Renal cortex interstitium (tissue), 11 donors: ENCODE data around the gene SLAMF9. TPM values are rescaled to one million over a fixed set of nuclear protein-coding genes. Genes with fewer than 3 reads are reported as not detected.

Source experiments
- DNase-seq, 11 donors: peaks; one replicate each; pipeline ENCODE4 v3.0.0-alpha.2; 2013; ENCODE audit warnings: low read depth in 9 of 11, low spot score in 4 of 11; ENCODE audit errors: extremely low read depth in 1 of 11
- polyA plus RNA-seq, 3 donors: library from polyadenylated mRNA; unstranded; fragments of 120-200 nt; gene quantifications; one replicate each; pipeline ENCODE4 v1.2.1, GENCODE V29; 2013; ENCODE audit not compliant: insufficient read length in 3 of 3

SLAMF9 gene
- polyA plus RNA-seq, 3 donors = not detected

- no peak for DNase-seq
Measured at GRCh38 chr1:159927211-159927848, 26.7 kb downstream of the SLAMF9 start.

GRCh38 chr1:159925719-159926078 lies 28.3 kb downstream of the SLAMF9 start:
- no peak for DNase-seq

- peak in 9 of 11 donors; percentile 70 to 88 (median 82) for DNase-seq
Measured at GRCh38 chr1:159924791-159925718, 29.0 kb downstream of the SLAMF9 start, which contains the start of gene TAGLN2. TSS of gene TAGLN2 (minus strand) at chr1:159925507. CDS start at chr1:159920509, 4,998 bp downstream.

GRCh38 chr1:159924025-159924790 lies 29.8 kb downstream of the SLAMF9 start:
- peak in 1 of 11 donors; percentile 37 for DNase-seq

GRCh38 chr1:159923203-159924024 lies 30.6 kb downstream of the SLAMF9 start:
- DNase-seq = peak in 6 of 11 donors; percentile 70 to 85 (median 78)

GRCh38 chr1:159922511-159923202 lies 31.4 kb downstream of the SLAMF9 start:
- peak in 6 of 11 donors; percentile 46 to 75 (median 63) for DNase-seq

- no peak for DNase-seq
Measured at GRCh38 chr1:159921700-159922504, 32.1 kb downstream of the SLAMF9 start.

GRCh38 chr1:159921251-159921650 lies 32.8 kb downstream of the SLAMF9 start:
- DNase-seq = no peak

DNA sequence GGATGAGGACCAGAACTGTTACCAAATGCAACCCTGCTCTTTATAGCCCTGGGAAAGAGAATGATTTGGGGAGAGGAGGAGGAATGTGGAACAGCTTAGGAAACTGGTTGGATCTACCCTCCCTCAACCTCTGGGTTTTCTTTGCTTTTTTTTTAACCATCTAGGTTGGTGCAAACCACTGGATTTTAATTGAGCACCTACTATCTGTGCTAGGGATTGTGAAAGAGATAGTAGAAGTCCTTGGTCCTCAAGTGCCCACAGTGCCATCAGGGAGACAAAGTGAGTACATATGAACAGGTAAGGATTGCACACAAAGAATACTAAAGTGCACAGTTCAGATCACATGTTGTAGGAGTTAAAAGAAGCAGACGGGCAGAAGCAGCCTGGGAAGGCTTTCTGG lies 33.4 kb downstream of the SLAMF9 start:
- no peak for DNase-seq

GRCh38 chr1:159920202-159920601 lies 33.8 kb downstream of the SLAMF9 start:
- no peak for DNase-seq

GRCh38 chr1:159919236-159919865 lies 34.7 kb downstream of the SLAMF9 start:
- DNase-seq = no peak

GRCh38 chr1:159918352-159919200 lies 35.5 kb downstream of the SLAMF9 start:
- DNase-seq = no peak

GRCh38 chr1:159917533-159918351 lies 36.3 kb downstream of the SLAMF9 start:
- DNase-seq = no peak

GRCh38 chr1:159916242-159917051 lies 37.6 kb downstream of the SLAMF9 start:
- DNase-seq = no peak
